ENCODE measurements around the gene AUH. TPM values are rescaled to one million over a fixed set of nuclear protein-coding genes. Genes with fewer than 3 reads are reported as not detected.

The AUH gene
- total RNA-seq, 1 donor from 2014 or later, result 14.6 TPM

DNA sequence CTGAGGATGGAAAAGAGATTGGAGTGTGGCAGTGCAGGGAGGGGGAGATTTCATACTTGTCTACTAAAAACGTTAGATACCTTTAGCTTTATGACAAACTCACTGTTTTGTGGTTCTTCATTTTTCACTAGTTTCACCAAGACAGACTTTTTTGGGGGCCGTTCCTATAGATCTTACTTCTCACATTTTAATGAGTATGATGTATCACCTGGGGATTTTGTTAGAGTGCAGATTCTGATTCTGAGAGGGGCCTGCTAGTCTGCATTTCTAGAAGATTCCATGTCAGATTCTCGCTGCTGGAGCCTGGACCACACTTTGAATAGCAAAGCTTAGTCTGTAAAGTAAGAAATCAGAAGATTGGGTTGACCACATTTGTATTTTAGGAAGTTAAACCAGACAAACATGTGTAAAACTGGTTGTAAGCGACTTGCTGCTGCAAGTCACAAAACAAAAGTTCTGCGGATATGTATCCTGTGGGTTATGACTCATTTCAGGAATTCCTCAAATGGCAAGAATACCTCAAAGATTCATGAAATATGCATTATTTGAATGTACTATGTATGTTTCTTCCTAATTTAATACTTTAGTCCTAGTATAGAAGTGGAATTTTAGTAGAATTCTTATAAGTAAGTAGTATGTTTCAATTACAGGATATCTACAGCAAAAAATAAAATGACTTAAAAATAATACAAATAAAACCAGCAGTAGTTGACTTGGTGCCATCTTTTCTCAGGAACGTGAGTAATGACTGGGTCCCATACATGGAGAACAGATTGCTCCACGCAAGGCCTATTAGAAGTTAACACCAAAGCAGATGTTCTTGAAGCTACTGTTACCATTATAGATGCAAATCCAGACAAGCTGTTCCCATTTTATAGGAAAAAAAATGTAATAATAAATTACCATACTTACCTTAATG, 34.1 kb upstream of the AUH start:
- TF ChIP-seq CTCF (IDR thresholded peaks at IDR 0.05), result no peak
- no peak for DNase-seq (ENCODE audit: extremely low spot score, unreplicated experiment)
- H3K4me3 Mint-ChIP-seq (ENCODE audit: unreplicated experiment), result no peak overlapping the region
- peaks cover 21% of the 10 kb centered on the region for H3K4me1 Mint-ChIP-seq (ENCODE audit: unreplicated experiment)
- no peaks in the 10 kb centered on the region for H3K9me3 Mint-ChIP-seq (ENCODE audit: unreplicated experiment)
- peak overlapping the region; percentile 77 for H3K27ac Mint-ChIP-seq (ENCODE audit: unreplicated experiment)
- no peaks in the 10 kb centered on the region for H3K36me3 Mint-ChIP-seq (ENCODE audit: unreplicated experiment)
- no peaks in the 10 kb centered on the region for H3K27me3 Mint-ChIP-seq (ENCODE audit: unreplicated experiment)

DNA sequence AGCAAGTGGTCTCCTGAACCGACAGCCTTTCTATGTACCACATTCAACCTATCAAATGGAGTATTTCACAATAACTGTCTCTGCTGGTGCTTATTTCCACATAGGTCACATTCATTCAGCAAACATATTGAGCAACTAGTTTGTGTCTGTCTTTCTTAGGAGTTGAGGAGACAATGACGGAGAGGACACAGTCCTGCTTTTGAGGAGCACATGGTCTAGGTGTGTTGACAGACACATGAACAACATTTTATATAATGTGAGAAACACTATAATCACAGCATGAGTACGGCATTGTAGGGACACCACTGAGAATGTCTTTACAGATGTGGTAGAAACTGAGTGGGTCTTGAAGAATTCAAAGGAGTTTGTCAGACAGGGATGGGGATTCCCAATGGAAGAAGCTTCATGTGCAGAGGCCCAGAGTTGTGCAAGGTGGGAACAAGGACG, 33.4 kb upstream of the AUH start:
- DNase-seq (ENCODE audit: extremely low spot score, unreplicated experiment), result peak; percentile 5
- no peak for TF ChIP-seq CTCF (IDR thresholded peaks at IDR 0.05)
- Mint-ChIP-seq H3K36me3 (ENCODE audit: unreplicated experiment) (no peaks in the 10 kb centered on the region), H3K27me3 (ENCODE audit: unreplicated experiment) (no peaks in the 10 kb centered on the region), H3K27ac (ENCODE audit: unreplicated experiment) (peak overlapping the region; percentile 77), H3K4me3 (ENCODE audit: unreplicated experiment) (no peak overlapping the region), H3K9me3 (ENCODE audit: unreplicated experiment) (no peaks in the 10 kb centered on the region), H3K4me1 (ENCODE audit: unreplicated experiment) (peaks cover 21% of the 10 kb centered on the region)

- no peak for DNase-seq (ENCODE audit: extremely low spot score, unreplicated experiment)
- Mint-ChIP-seq H3K36me3 (ENCODE audit: unreplicated experiment) (no peaks in the 10 kb centered on the region), H3K9me3 (ENCODE audit: unreplicated experiment) (no peaks in the 10 kb centered on the region), H3K4me3 (ENCODE audit: unreplicated experiment) (no peak overlapping the region), H3K4me1 (ENCODE audit: unreplicated experiment) (peaks cover 21% of the 10 kb centered on the region), H3K27me3 (ENCODE audit: unreplicated experiment) (no peaks in the 10 kb centered on the region), H3K27ac (ENCODE audit: unreplicated experiment) (no peak overlapping the region)
- no peak for TF ChIP-seq CTCF (IDR thresholded peaks at IDR 0.05)
These were observed 32.1 kb upstream of the AUH start for GRCh38 chr9:91393826-91394225.

- H3K27ac Mint-ChIP-seq (ENCODE audit: unreplicated experiment), result no peak overlapping the region
- peak; percentile 21 for DNase-seq (ENCODE audit: extremely low spot score, unreplicated experiment)
- H3K4me3 Mint-ChIP-seq (ENCODE audit: unreplicated experiment), result no peak overlapping the region
- H3K9me3 Mint-ChIP-seq (ENCODE audit: unreplicated experiment), result no peaks in the 10 kb centered on the region
- H3K4me1 Mint-ChIP-seq (ENCODE audit: unreplicated experiment), result peaks cover 21% of the 10 kb centered on the region
- H3K27me3 Mint-ChIP-seq (ENCODE audit: unreplicated experiment), result no peaks in the 10 kb centered on the region
- TF ChIP-seq CTCF (IDR thresholded peaks at IDR 0.05), result no peak
- no peaks in the 10 kb centered on the region for H3K36me3 Mint-ChIP-seq (ENCODE audit: unreplicated experiment)
These were observed 30.7 kb upstream of the AUH start for GRCh38 chr9:91392435-91392834.

- Mint-ChIP-seq H3K36me3 (ENCODE audit: unreplicated experiment) (no peaks in the 10 kb centered on the region), H3K9me3 (ENCODE audit: unreplicated experiment) (no peaks in the 10 kb centered on the region), H3K4me1 (ENCODE audit: unreplicated experiment) (peaks cover 21% of the 10 kb centered on the region), H3K27ac (ENCODE audit: unreplicated experiment) (no peak overlapping the region), H3K4me3 (ENCODE audit: unreplicated experiment) (no peak overlapping the region), H3K27me3 (ENCODE audit: unreplicated experiment) (no peaks in the 10 kb centered on the region)
- DNase-seq (ENCODE audit: extremely low spot score, unreplicated experiment), result peak; percentile 17
- no peak for TF ChIP-seq CTCF (IDR thresholded peaks at IDR 0.05)
These were observed 30.1 kb upstream of the AUH start for GRCh38 chr9:91391818-91392217.
